Measurements from ENCODE around the gene SPDL1. TPM values are rescaled to one million over a fixed set of nuclear protein-coding genes. Genes with fewer than 3 reads are reported as not detected.

The SPDL1 gene
- total and polyA plus RNA-seq, 2 of the 8 experiments (the other 6 are each of a cell fraction or from before 2014, with no cell fraction given) = 16.9 to 44.5 TPM

GRCh38 chr5:169534939-169535338 lies 48.6 kb upstream of the SPDL1 start:
- CTCF ChIA-PET (ENCODE audit: partially characterized antibody) = interaction anchor here (1.5 kb wide), 1 partner anchor 257 kb away, joined by 3 read pairs; no protein-coding TSS in a partner anchor

More at GRCh38 chr5:169534939-169535338, 48.6 kb upstream of the SPDL1 start:
- H3K79me2 ChIP-seq (ENCODE audit: control insufficient read depth in 1 of 2, insufficient read depth in 2 of 2, low read length in 2 of 2) = no peaks in the 10 kb centered on the region
- no peak overlapping the region for H3K27ac ChIP-seq (ENCODE audit: low read depth, low read length)
- no peaks in the 10 kb centered on the region for H3K23me2 ChIP-seq (ENCODE audit: low read depth, low read length)
- DNase-seq (ENCODE audit: low read depth in 1 of 2, low spot score in 2 of 2) = no peak
- H3K79me1 ChIP-seq (ENCODE audit: low read depth, low read length) = no peaks in the 10 kb centered on the region
- H3K56ac ChIP-seq (replicated peaks; ENCODE audit: insufficient read length, low read depth, low read length) = no peak overlapping the region
- no peaks in the 10 kb centered on the region for H3K36me3 ChIP-seq (ENCODE audit: control insufficient read depth in 2 of 4, insufficient read depth in 4 of 4, low read length in 3 of 4)
- no peaks in the 10 kb centered on the region for H3K9me3 ChIP-seq (ENCODE audit: insufficient read depth in 2 of 2, low read depth in 1 of 2, low read length in 1 of 2)
- H3K4me2 ChIP-seq (ENCODE audit: insufficient read depth in 1 of 2, low read depth in 2 of 2, low read length in 2 of 2) = no peak overlapping the region
- POLR2A ChIA-PET (ENCODE audit: partially characterized antibody) = no interaction called here
- no peaks in the 10 kb centered on the region for H3K4me1 ChIP-seq (replicated peaks in 1 of 4; ENCODE audit: control insufficient read depth in 3 of 4, insufficient read depth in 4 of 4, low read length in 3 of 4)
- no peak overlapping the region for H2BK15ac ChIP-seq (ENCODE audit: low read length)
- H2BK5ac ChIP-seq (ENCODE audit: low read depth, low read length) = no peak overlapping the region
- H2AFZ ChIP-seq (ENCODE audit: low read length) = no peak overlapping the region
- H4K20me1 ChIP-seq (replicated peaks in 1 of 2; ENCODE audit: control insufficient read depth in 1 of 2, insufficient read depth in 2 of 2, low read length in 2 of 2) = no peaks in the 10 kb centered on the region
- no peak overlapping the region for H3K9ac ChIP-seq (replicated peaks in 1 of 4; ENCODE audit: extremely low read depth in 1 of 4, low read depth in 3 of 4, low read length in 3 of 4)
- no peak overlapping the region for H2AK5ac ChIP-seq (ENCODE audit: low read depth, low read length)
- H4K5ac ChIP-seq (ENCODE audit: insufficient read length, low read depth, low read length) = no peak overlapping the region
- no peak overlapping the region for H4K8ac ChIP-seq (ENCODE audit: extremely low read depth, insufficient read depth, low read length)
- H3K4ac ChIP-seq (replicated peaks; ENCODE audit: insufficient read length, low read depth, low read length) = no peak overlapping the region
- H2BK12ac ChIP-seq (ENCODE audit: low read depth, low read length) = no peak overlapping the region
- H4K91ac ChIP-seq (replicated peaks; ENCODE audit: insufficient read length, low read length) = no peak overlapping the region
- H2BK20ac ChIP-seq (ENCODE audit: low read length) = no peak overlapping the region
- no peak overlapping the region for H3K14ac ChIP-seq (ENCODE audit: insufficient read length)
- no peak overlapping the region for H3K23ac ChIP-seq (ENCODE audit: insufficient read length)
- no peak overlapping the region for H3K4me3 ChIP-seq (ENCODE audit: extremely low read depth in 1 of 4, insufficient read depth in 2 of 4, low read depth in 3 of 4, low read length in 4 of 4)
- no peak for TF ChIP-seq RXRA (IDR thresholded peaks at IDR 0.05; ENCODE audit: insufficient read depth, low read depth, low read length)
- TF ChIP-seq BCL11A (IDR thresholded peaks at IDR 0.05; ENCODE audit: low read depth in 2 of 2, low read length in 2 of 2) = no peak
- TF ChIP-seq HDAC2 (IDR thresholded peaks at IDR 0.05; ENCODE audit: borderline replicate concordance in 1 of 2, low read depth in 2 of 2, low read length in 2 of 2) = no peak
- H3K18ac ChIP-seq (ENCODE audit: extremely low read depth, low read length) = no peak overlapping the region
- FAIRE-seq = no peak
- no peaks in the 10 kb centered on the region for H3K27me3 ChIP-seq (replicated peaks in 1 of 4; ENCODE audit: control insufficient read depth in 3 of 4, extremely low read depth in 1 of 4, insufficient read depth in 3 of 4, low read length in 3 of 4)
- H2BK120ac ChIP-seq (replicated peaks; ENCODE audit: low read depth, low read length) = no peak overlapping the region
